GM10266 (cell line): Measurements from ENCODE around the gene TBX1.

Source experiments
- DNase-seq: peaks from one replicate; pipeline ENCODE4 v3.0.0; 2012; ENCODE audit errors: extremely low spot score
- CTCF ChIP-seq: IDR thresholded peaks from 2 replicates; pipeline ENCODE4 v1.5.1; 2012; ENCODE audit warnings: mild to moderate bottlenecking, low read depth; ENCODE audit not compliant: control insufficient read depth, insufficient read depth; ENCODE audit errors: missing control alignments

Gene TBX1

GRCh38 chr22:19746726-19747125, 13.9 kb upstream of the TBX1 start:
- TF ChIP-seq CTCF = no peak
- DNase-seq = no peak

- DNase-seq = no peak
- TF ChIP-seq CTCF = no peak
Observed at GRCh38 chr22:19747551-19747950, 13.0 kb upstream of the TBX1 start.

DNA sequence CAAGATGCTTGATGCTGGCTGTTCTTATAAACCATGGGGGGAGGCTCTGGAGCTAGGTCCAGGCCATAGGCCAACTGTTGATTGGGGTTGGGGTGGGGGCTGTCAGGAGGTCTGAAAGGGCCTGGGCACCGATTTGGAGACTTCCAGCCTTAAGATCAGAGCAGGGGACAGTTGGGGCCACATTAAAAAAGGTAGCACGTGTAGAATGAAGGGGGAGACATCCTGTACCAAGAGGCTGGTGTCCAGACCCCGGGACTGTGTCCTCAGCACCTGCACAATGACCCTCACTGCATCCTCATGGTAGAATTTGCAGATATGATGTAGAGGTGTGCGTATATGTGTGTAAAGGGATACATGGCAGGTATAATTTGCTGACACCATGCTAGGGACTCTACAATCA, 12.4 kb upstream of the TBX1 start:
- no peak for DNase-seq
- TF ChIP-seq CTCF = no peak

GRCh38 chr22:19748991-19749664, 11.4 kb upstream of the TBX1 start:
- TF ChIP-seq CTCF = no peak
- no peak for DNase-seq

DNA sequence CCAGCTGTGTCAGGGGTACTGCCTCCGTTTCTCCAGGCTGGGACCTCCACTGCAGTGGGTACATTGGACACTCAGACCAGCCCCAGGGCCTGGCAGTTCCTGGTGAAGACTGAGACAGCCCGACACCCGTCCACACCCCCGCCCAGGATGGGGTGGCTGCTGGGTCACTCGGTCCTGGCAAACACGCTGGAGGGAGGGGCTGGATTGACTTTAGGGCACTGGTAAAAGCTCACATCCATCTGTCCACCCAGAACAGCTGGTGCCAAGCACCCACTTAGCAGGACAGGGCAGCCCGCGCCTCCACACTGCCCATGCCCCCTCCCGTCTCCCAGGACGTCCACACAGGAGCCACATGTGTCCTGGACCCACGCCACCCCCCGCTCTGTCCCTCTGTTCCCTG, 10.7 kb upstream of the TBX1 start:
- no peak for DNase-seq
- no peak for TF ChIP-seq CTCF

DNA sequence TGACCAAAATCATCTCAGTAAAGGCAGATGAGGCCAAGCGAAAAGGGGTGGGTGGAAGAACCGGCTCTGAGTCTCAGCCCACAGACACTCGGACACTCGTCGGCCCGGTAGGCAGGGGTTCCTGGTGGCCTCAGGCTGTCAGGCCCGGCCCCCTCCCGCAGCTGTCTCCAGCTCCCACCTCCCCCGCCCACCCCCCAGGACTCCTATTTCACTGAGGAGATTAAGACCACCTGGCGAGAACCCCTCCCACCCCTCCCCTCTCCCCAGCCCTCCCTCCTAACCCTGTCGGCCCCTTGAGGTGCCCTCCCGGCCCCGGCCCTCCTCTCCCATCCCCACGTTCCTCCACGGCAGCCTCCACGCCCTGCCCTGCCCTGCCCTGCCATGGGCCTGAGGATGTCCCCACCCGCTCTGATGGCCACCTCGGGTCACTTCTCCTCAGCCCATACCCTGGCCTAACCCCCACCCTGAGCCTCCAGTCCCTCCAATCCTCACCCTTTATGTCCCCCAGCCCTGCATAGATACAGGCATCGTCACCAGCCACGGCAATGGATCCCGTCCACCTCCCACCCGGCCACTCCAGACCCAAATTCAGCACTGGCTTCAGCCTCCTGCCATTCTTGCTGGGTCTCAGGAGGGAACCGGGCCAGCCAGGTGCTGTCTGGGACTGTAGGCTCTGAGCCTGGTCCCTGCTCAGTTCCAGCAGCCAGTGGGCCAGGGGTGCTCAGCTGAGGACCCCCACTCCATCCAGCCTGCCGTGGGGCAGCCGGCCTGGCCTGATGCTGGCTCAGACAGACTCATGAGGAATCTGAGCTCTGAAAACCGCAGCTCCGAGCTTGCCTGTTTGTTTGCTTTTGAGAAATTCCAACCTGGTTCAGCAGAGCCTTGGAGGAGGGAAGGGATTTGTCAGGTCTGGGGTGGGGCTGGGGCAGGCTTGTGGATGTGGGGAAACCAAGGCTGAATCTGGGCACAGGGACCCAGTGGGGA, 9.8 kb upstream of the TBX1 start:
- DNase-seq = no peak
- TF ChIP-seq CTCF = no peak
